K562 (cell line): ENCODE measurements around the gene TRAPPC2L. TPM values are rescaled to one million over a fixed set of nuclear protein-coding genes. Genes with fewer than 3 reads are reported as not detected.

Source experiments
- ATAC-seq: fragments of 200-7000 bp; cut with Tn5 transposase; 3 replicates; pipeline ENCODE4 v1.9.1; 2020; ENCODE audit warnings: moderate library complexity
- Bru-seq: library from RNA; stranded (reverse); fragments of 400-500 nt; gene quantifications from one replicate; lab custom pipeline; 2021; lab: Mats Ljungman, UMichigan
- BruChase-seq, 2 experiments: library from RNA; stranded (reverse); fragments of 400-500 nt; gene quantifications; one replicate each; lab custom pipeline; 2021; lab: Mats Ljungman, UMichigan
- BruUV-seq: library from RNA; stranded (reverse); fragments of 400-500 nt; replicated peaks from 2 replicates; lab custom pipeline; 2021; lab: Mats Ljungman, UMichigan
- CTCF ChIA-PET: fragments of 300-600 bp; formaldehyde crosslinking; extraction: SDS; loops from one replicate; lab custom pipeline; 2021; ENCODE audit warnings: low intra/inter-chr PET ratio; lab: Yijun Ruan, JAX
- POLR2A ChIA-PET: fragments of 300-600, 350-650 bp; sonication (Branson Sonifier 250); formaldehyde crosslinking; extraction: SDS; loops from one replicate; lab custom pipeline; 2021; ENCODE audit warnings: antibody characterized with exemption, inconsistent platforms; lab: Yijun Ruan, JAX
- DNase-seq, 4 experiments: peaks; one replicate each; pipeline versions ENCODE4 v3.0.0 to v3.0.0-alpha.2; 2011 to 2018; ENCODE audit warnings: low spot score in 3 of 4, mixed read lengths in 3 of 4; ENCODE audit errors: extremely low read depth in 1 of 4
- FAIRE-seq: peaks from 2 replicates; lab custom pipeline; 2011; peaks lifted over from hg19 to GRCh38; lab: Jason Lieb, UNC
- H2AFZ ChIP-seq: 2 replicates; pipeline ENCODE4 v1.6.0; 2011; ENCODE audit warnings: low read depth, low read length, control low read depth, inconsistent platforms
- H3K27ac ChIP-seq: fragments of 200-600 bp; 3 replicates; pipeline ENCODE4 v1.8.0; 2011; ENCODE audit warnings: low read depth, mild to moderate bottlenecking, control low read depth, inconsistent platforms, low read length, moderate library complexity, mixed read lengths; ENCODE audit errors: extremely low read depth
- H3K27me3 ChIP-seq, 2 experiments: fragments of 300-600 bp in 1 of 2; 2 replicates in 1 of 2; 3 replicates in 1 of 2; pipeline versions ENCODE4 v1.6.0 to v1.8.0; 2011; ENCODE audit warnings: inconsistent platforms in 2 of 2, low read length in 2 of 2, mild to moderate bottlenecking in 1 of 2, mixed read lengths in 1 of 2, moderate library complexity in 1 of 2; ENCODE audit not compliant: control insufficient read depth in 2 of 2, insufficient read depth in 2 of 2
- H3K36me3 ChIP-seq: fragments of 300-600 bp; 3 replicates; pipeline ENCODE4 v1.8.0; 2011; ENCODE audit warnings: mild to moderate bottlenecking, low read length, inconsistent platforms; ENCODE audit not compliant: control insufficient read depth, insufficient read depth
- H3K4me1 ChIP-seq, 2 experiments: fragments of 200-600 bp in 1 of 2; replicated peaks in 1 of 2; 2 replicates in 1 of 2; 3 replicates in 1 of 2; pipeline versions ENCODE4 v1.5.1 to v1.8.0; 2011; ENCODE audit warnings: inconsistent platforms in 2 of 2, low read length in 2 of 2, mild to moderate bottlenecking in 1 of 2, mixed read lengths in 1 of 2, moderate library complexity in 1 of 2; ENCODE audit not compliant: control insufficient read depth in 2 of 2, insufficient read depth in 2 of 2
- H3K4me2 ChIP-seq: 2 replicates; pipeline ENCODE4 v1.6.1; 2011; ENCODE audit warnings: low read length, control low read depth, inconsistent platforms, mixed read lengths; ENCODE audit not compliant: insufficient read depth
- H3K4me3 ChIP-seq: fragments of 200-600 bp; sonication (generic), shearing (Covaris generic); 2 replicates; pipeline ENCODE4 v1.5.1; 2016; ENCODE audit warnings: control low read depth, inconsistent platforms
- H3K79me2 ChIP-seq: fragments of 200-600 bp; 3 replicates; pipeline ENCODE4 v1.8.0; 2011; ENCODE audit warnings: low read length, inconsistent platforms; ENCODE audit not compliant: control insufficient read depth, insufficient read depth
- H3K9ac ChIP-seq, 2 experiments: 2 replicates each; pipeline versions ENCODE4 v1.6.0 to v1.6.1; 2011; ENCODE audit warnings: low read depth in 2 of 2, low read length in 2 of 2, control low read depth in 1 of 2, inconsistent platforms in 1 of 2, mild to moderate bottlenecking in 1 of 2, mixed read lengths in 1 of 2; ENCODE audit not compliant: insufficient read depth in 1 of 2
- H3K9me1 ChIP-seq: one replicate; pipeline ENCODE4 v1.6.0; 2011; ENCODE audit warnings: inconsistent platforms, mild to moderate bottlenecking, low read length, moderate library complexity; ENCODE audit not compliant: control insufficient read depth, insufficient read depth
- H3K9me3 ChIP-seq: replicated peaks from 2 replicates; pipeline ENCODE4 v1.5.1; 2011; ENCODE audit warnings: low read depth, low read length, inconsistent platforms; ENCODE audit not compliant: control insufficient read depth, insufficient read depth
- H4K20me1 ChIP-seq: replicated peaks from 2 replicates; pipeline ENCODE4 v1.6.1; 2011; ENCODE audit warnings: low read length, inconsistent platforms, mixed read lengths; ENCODE audit not compliant: control insufficient read depth, insufficient read depth
- DIDO1 ChIP-seq: fragments of 450-650 bp; IDR thresholded peaks from 2 replicates; pipeline ENCODE4 v1.6.1; 2016; ENCODE audit warnings: low read depth, missing biosample characterization, missing genetic modification characterization
- MYC ChIP-seq, 2 experiments: fragments of 250-450 bp in 1 of 2; sonication (Bioruptor Pico) in 1 of 2; IDR thresholded peaks; 2 replicates each; pipeline versions ENCODE4 v1.5.1 to v1.6.1; 2012 to 2021; ENCODE audit warnings: low read depth in 2 of 2, borderline replicate concordance in 1 of 2, improper control_type of control experiment in 1 of 2, low read length in 1 of 2, mild to moderate bottlenecking in 1 of 2, moderate library complexity in 1 of 2
- ZFX ChIP-seq: sonication (generic); formaldehyde crosslinking; IDR thresholded peaks from 2 replicates; pipeline ENCODE4 v1.8.0; 2022; ENCODE audit warnings: mild to moderate bottlenecking, missing genetic modification reagents, moderate library complexity
- ZNF830 ChIP-seq: fragments of 250-450 bp; sonication (Bioruptor Pico); IDR thresholded peaks from 2 replicates; pipeline ENCODE4 v1.5.0; 2021; ENCODE audit warnings: mild to moderate bottlenecking
- WGBS: fragments of 100-300 bp; shearing (Covaris generic); methylation state at CpG from one replicate; pipeline ENCODE4 v1.1.6; 2016; ENCODE audit warnings: low coverage, mixed read lengths; ENCODE audit not compliant: insufficient coverage; ENCODE audit errors: missing lambda C conversion rate; 5-methylcytosine and 5-hydroxymethylcytosine counted together
- in situ Hi-C: fragments of 300-500 bp; cut with MboI; formaldehyde crosslinking; loops from 4 replicates; pipeline ENCODE4 v1.15.0; 2018; ENCODE audit warnings: inconsistent platforms, mixed read lengths
- intact Hi-C: fragments of 100-400 bp; cut with micrococcal nuclease; formaldehyde crosslinking; loops from 2 replicates; pipeline ENCODE4 v1.14.2; 2022
- long read RNA-seq, 3 experiments: library from polyadenylated mRNA in 2 of 3; library from RNA in 1 of 3; unstranded in 2 of 3; stranded (forward) in 1 of 3; transcript quantifications; one replicate each; pipeline ENCODE4 v2.0.0, GENCODE V29; 2019 to 2022
- polyA minus RNA-seq, 3 experiments: library from RNA; depleted of rRNA, polyadenylated mRNA; stranded (reverse); fragments of >200 nt; gene quantifications; 2 replicates each; pipeline ENCODE4 v1.2.3, GENCODE V29; 2011
- polyA plus RNA-seq, 8 experiments: library from polyadenylated mRNA; depleted of rRNA in 4 of 8; stranded (reverse) in 5 of 8; unstranded in 3 of 8; fragments of >200 nt; fragmentation: Nextera tagmentation in 2 of 8; fragmentation: Illumina TruSeq in 1 of 8; extraction: Ambion mirVana in 2 of 8; extraction: Trizol in 1 of 8; gene quantifications; 2 replicates each; pipeline versions ENCODE4 v1.2.1 to v1.2.3, GENCODE V29; 2011 to 2014; ENCODE audit warnings: inconsistent platforms in 1 of 8, missing spikeins in 1 of 8
- total RNA-seq, 7 experiments: library from RNA; depleted of rRNA in 6 of 7; stranded (reverse); fragments of >200 nt in 6 of 7; fragmentation: Illumina TruSeq in 2 of 7; extraction: Trizol in 2 of 7; gene quantifications; 2 replicates each; pipeline versions ENCODE4 v1.2.1 to v1.2.3, GENCODE V29; 2011 to 2021; ENCODE audit warnings: low replicate concordance in 1 of 7
- TF ChIP-seq, protein P1 (sequence below), 3 experiments: IDR thresholded peaks in 2 of 3; conservative IDR thresholded peaks in 1 of 3; 2 replicates each; pipeline ENCODE4 v1.5.1; 2011 to 2012; ENCODE audit warnings: low read length in 3 of 3, mild to moderate bottlenecking in 3 of 3, control low read depth in 2 of 3, improper control_type of control experiment in 1 of 3, inconsistent platforms in 1 of 3, low read depth in 1 of 3, mixed read lengths in 1 of 3, moderate library complexity in 1 of 3; ENCODE audit not compliant: insufficient read depth in 2 of 3
- TF ChIP-seq, protein P2 (sequence below): fragments of 250-450 bp; sonication (Bioruptor Pico); IDR thresholded peaks from 2 replicates; pipeline ENCODE4 v1.5.0; 2020; ENCODE audit warnings: mild to moderate bottlenecking

The TRAPPC2L gene, protein sequence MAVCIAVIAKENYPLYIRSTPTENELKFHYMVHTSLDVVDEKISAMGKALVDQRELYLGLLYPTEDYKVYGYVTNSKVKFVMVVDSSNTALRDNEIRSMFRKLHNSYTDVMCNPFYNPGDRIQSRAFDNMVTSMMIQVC
- 43.1 and 83.7 TPM in 2 replicates for total RNA-seq (2011; cell fraction: chromatin; rRNA removed; ENCODE audit: low replicate concordance)
- total RNA-seq (2011; cell fraction: nucleolus; rRNA removed), result 64.3 and 69.7 TPM in 2 replicates
- 53.0 and 53.7 TPM in 2 replicates for total RNA-seq (2011; cell fraction: nucleoplasm; rRNA removed)
- 60.4 and 77.5 TPM in 2 replicates for total RNA-seq (2014; rRNA removed)
- total RNA-seq (2014; rRNA removed; fragmentation: Illumina TruSeq; extraction: Trizol), result 92.6 and 126 TPM in 2 replicates
- total RNA-seq (2015; rRNA removed; fragmentation: Illumina TruSeq; extraction: Trizol), result 61.1 and 69.1 TPM in 2 replicates
- 89.1 and 92.6 TPM in 2 replicates for total RNA-seq (2021)
- 124 and 163 TPM in 2 replicates for polyA plus RNA-seq (2011; rRNA removed)
- polyA plus RNA-seq (2011; cell fraction: cytosol; rRNA removed), result 94.2 and 150 TPM in 2 replicates
- polyA plus RNA-seq (2011; cell fraction: nucleus; rRNA removed), result 96.2 and 120 TPM in 2 replicates
- 69.9 and 168 TPM in 2 replicates for polyA plus RNA-seq (2012)
- 97.5 and 104 TPM in 2 replicates for polyA plus RNA-seq (2014; fragmentation: Illumina TruSeq; extraction: Trizol)
- polyA plus RNA-seq (2014; fragmentation: Nextera tagmentation; extraction: Ambion mirVana), result 100 to 1,000 TPM; 345 to 398 TPM
- polyA plus RNA-seq (2014; rRNA removed), result 92.4 and 99.1 TPM in 2 replicates
- 28.3 and 55.3 TPM in 2 replicates for polyA minus RNA-seq (2011; rRNA and poly(A)+ RNA removed)
- 24.9 and 30.9 TPM in 2 replicates for polyA minus RNA-seq (2011; cell fraction: cytosol; rRNA and poly(A)+ RNA removed)
- polyA minus RNA-seq (2011; cell fraction: nucleus; rRNA and poly(A)+ RNA removed), result 30.4 and 33.3 TPM in 2 replicates
- percentile 70 among the genes with signal in this experiment for Bru-seq, nascent RNA
- BruChase-seq, experiment 1, labeled RNA remaining after a 2-hour chase, result percentile 65 among the genes with signal in this experiment
- BruChase-seq, experiment 2, labeled RNA remaining after a 6-hour chase, result percentile 74 among the genes with signal in this experiment
- long read RNA-seq, experiment 1, transcript TRAPPC2L-201 (5 exons, 2,215 nt), result major isoform, 46 of 244 reads
- long read RNA-seq, experiment 1, transcript TRAPPC2L-209 (5 exons, 1,084 nt), result minor isoform, 10 of 244 reads
- long read RNA-seq, experiment 1, partial matches to known transcripts, result 25 of 244 reads
- long read RNA-seq, experiment 1, other reads (novel, unspliced or antisense), result 154 of 244 reads
- long read RNA-seq, experiment 2, transcript TRAPPC2L-201 (5 exons, 2,215 nt), result major isoform, 22 of 99 reads
- long read RNA-seq, experiment 2, partial matches to known transcripts, result 10 of 99 reads
- long read RNA-seq, experiment 2, other reads (novel, unspliced or antisense), result 61 of 99 reads
- long read RNA-seq, experiment 3, transcript TRAPPC2L-201 (5 exons, 2,215 nt), result major isoform, 26 of 103 reads
- long read RNA-seq, experiment 3, partial matches to known transcripts, result 6 of 103 reads
- long read RNA-seq, experiment 3, other reads (novel, unspliced or antisense), result 69 of 103 reads

DNA sequence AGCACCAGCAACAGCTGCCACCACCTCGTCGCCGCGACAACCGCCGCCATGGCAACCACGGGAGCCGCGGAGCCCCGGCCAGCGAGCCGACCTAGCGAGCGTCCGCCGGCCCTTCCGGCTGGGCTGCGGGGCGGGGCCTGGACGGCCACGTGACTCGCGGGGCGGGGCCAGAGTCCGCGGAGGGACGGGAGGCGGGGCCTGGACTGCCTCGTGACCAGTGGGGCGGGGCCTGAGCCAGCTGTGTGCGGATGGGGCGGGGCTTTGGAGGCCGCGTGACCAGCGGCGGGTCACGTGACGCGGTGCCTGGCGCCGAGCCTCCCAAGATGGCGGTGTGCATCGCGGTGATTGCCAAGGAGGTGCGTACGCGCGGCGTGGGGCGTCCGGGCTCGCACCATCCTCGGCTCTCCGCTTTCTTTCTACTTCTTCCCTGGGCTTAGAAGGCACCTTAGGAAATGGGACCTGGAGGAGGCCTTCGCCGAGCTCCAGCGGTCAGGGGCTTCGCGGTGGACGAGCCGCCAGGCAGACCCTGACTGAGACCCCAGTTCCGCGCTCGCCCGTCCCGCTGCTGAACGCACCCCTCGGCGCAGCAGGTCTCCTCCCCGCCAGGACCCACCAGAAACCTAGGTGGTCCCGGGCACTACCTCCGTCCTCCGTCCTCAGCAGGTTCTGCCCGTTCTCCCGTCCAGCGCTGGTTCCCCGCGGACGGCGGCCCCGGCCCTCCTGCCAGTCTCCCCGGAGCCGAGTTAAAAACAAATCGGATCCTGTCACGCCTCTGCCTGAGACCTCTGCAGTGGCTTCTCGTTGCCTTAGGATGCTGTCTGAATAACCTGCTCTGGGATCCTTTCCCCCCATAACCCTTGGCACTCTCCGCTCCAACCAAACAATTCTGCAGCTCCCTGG lies at the start of gene TRAPPC2L, which contains the start of gene GALNS:
TSS of gene TRAPPC2L (plus strand) at position 300 of the 900 bp plus-strand sequence. CDS start at position 324, 24 bp downstream.
TSS of gene GALNS (minus strand) at position 120 of the 900 bp plus-strand sequence. CDS start at position 50, 70 bp downstream.
- H3K9me3 ChIP-seq, result no peaks in the 10 kb centered on the region
- no peaks in the 10 kb centered on the region for H3K27me3 ChIP-seq
- CTCF ChIA-PET, result interaction anchor here (1.4 to 1.5 kb wide), 2 partner anchors 45 to 120 kb away, joined by 4 to 5 read pairs; partner anchors contain the start of gene APRT
- peak; percentile 95 for ATAC-seq
- H3K4me2 ChIP-seq, result peak within 1 kb of the TSS; percentile 92
- peak within 1 kb of the TSS; percentile 31 for H3K27ac ChIP-seq
- H3K79me2 ChIP-seq, result peaks cover 23% of the 10 kb centered on the region
- intact Hi-C loops, result loop anchor here (2.0 kb wide), 1 partner anchor 44 kb away; no protein-coding TSS in a partner anchor
- POLR2A ChIA-PET, result interaction anchor here (0.6 to 2.0 kb wide), 12 partner anchors 9 to 319 kb away, joined by 3 to 10 read pairs (median 4); partner anchors contain the start of genes MVD and PABPN1L
- in situ Hi-C loops, result no loop called here
- H3K9me1 ChIP-seq, result peaks cover 6% of the 10 kb centered on the region
- H3K9ac ChIP-seq, result peak within 1 kb of the TSS; percentile 73 to 95
- H2AFZ ChIP-seq, result peak within 1 kb of the TSS; percentile 72
- no TSS peak for BruUV-seq
- H3K4me3 ChIP-seq, result peak within 1 kb of the TSS; percentile 69
- WGBS, result 1% methylated on average over 83 of the region's 87 CpGs
- peak; percentile 92 for FAIRE-seq
- H3K36me3 ChIP-seq, result peaks cover 39% of the 10 kb centered on the region; the same call in 2 of the 3 replicates
- H4K20me1 ChIP-seq, result no peaks in the 10 kb centered on the region; the same call in 1 of the 2 replicates
- DNase-seq, result peak; percentile 96 to 99 (median 99)
- peaks cover 8 to 46% of the 10 kb centered on the region in 2 experiments for H3K4me1 ChIP-seq
- TF ChIP-seq ZFX (CRISPR knock-in tag) (peak; percentile 53), MYC (IDR thresholded peaks at IDR 0.05; ENCODE audit: low read depth, low read length) (peak; percentile 81), MYC (CRISPR knock-in tag; IDR thresholded peaks at IDR 0.05; ENCODE audit: borderline replicate concordance, low read depth) (peak; percentile 24; the same call in 1 of the 2 replicates), ZNF830 (CRISPR knock-in tag) (0 out of 2 replicates have a peak, but pooled peaks have one; percentile 55), DIDO1 (tag) (peak; percentile 75)
- TF ChIP-seq, protein P1, sequence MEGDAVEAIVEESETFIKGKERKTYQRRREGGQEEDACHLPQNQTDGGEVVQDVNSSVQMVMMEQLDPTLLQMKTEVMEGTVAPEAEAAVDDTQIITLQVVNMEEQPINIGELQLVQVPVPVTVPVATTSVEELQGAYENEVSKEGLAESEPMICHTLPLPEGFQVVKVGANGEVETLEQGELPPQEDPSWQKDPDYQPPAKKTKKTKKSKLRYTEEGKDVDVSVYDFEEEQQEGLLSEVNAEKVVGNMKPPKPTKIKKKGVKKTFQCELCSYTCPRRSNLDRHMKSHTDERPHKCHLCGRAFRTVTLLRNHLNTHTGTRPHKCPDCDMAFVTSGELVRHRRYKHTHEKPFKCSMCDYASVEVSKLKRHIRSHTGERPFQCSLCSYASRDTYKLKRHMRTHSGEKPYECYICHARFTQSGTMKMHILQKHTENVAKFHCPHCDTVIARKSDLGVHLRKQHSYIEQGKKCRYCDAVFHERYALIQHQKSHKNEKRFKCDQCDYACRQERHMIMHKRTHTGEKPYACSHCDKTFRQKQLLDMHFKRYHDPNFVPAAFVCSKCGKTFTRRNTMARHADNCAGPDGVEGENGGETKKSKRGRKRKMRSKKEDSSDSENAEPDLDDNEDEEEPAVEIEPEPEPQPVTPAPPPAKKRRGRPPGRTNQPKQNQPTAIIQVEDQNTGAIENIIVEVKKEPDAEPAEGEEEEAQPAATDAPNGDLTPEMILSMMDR (IDR thresholded peaks at IDR 0.05 in 2 of 3, conservative IDR thresholded peaks at IDR 0.05 in 1 of 3; ENCODE audit: insufficient read depth in 2 of 3, low read depth in 1 of 3, low read length in 3 of 3), result no peak
- TF ChIP-seq, protein P2, sequence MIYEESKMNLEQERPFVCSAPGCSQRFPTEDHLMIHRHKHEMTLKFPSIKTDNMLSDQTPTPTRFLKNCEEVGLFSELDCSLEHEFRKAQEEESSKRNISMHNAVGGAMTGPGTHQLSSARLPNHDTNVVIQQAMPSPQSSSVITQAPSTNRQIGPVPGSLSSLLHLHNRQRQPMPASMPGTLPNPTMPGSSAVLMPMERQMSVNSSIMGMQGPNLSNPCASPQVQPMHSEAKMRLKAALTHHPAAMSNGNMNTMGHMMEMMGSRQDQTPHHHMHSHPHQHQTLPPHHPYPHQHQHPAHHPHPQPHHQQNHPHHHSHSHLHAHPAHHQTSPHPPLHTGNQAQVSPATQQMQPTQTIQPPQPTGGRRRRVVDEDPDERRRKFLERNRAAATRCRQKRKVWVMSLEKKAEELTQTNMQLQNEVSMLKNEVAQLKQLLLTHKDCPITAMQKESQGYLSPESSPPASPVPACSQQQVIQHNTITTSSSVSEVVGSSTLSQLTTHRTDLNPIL, result no peak
